Measurements from ENCODE around the gene DOHH. TPM values are rescaled to one million over a fixed set of nuclear protein-coding genes. Genes with fewer than 3 reads are reported as not detected.
"Not testable (repeated sequence)": the region's sequence is repeated elsewhere in the genome, so short reads cannot be mapped to it uniquely, and the experiment has no call there.

The DOHH gene
- total RNA-seq, 1 donor from 2014 or later, result 15.6 TPM

DNA sequence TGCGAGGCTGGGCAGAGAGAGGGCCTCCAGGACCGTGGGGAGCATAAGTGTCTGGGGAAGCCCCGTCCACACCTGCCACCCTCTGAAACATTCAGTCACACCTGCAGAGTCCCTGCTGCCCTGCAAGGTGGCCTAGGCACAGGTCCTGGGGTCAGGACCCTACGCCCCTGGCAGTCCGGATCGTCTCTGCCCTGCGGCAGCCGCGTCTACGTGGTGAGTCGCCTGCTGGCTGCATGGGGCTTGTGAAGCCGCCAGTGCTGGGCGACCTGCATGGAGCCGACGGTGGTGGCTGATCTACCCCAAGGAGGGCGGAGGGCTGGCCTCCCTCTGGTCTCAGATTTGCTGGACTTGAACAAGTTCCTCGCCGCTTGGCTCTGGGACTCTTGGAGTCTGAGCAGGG is 18.7 kb upstream of the DOHH start:
- DNase-seq (ENCODE audit: low read depth, low spot score), result no peak

DNA sequence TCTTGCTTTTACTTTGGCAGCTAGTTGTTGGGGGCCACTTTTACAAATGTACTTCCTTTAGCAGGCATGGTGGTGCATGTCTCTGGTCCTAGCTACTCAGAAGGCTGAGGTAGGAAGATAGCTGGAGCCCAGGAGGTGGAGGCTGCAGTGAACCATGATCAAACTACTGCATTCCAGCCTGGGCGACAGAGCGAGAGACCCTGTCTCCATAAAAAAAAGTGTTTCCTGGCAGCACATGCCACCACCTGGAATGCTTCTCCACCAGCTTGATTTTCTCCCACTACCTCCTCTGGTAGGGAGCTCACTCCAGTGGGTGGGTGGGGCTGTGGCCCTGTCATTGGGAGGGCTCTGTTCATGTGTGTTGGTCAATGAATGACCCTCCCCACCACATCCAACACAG is 18.2 kb upstream of the DOHH start:
- no peak for DNase-seq (ENCODE audit: low read depth, low spot score)

DNA sequence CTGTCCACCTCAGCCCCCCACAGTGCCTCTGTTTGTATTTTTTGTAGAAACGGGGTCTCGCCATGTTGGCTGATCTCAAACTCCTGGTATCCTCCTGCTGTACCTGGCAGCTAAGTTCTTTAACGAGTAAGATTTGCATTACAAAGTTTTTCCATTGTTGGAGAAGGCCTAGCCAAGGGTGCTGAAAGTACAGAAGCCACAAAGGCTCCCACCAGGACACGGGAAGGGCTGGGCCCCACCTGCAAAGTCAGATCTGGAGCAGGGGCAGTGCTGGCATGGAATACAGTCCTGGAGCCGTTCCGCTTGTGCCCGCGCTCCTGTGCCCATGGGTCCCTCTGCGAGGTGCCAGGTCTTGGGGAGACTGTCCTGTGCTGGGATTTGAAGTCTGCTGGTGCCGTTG is 17.8 kb upstream of the DOHH start:
- DNase-seq (ENCODE audit: low read depth, low spot score), result no peak

DNA sequence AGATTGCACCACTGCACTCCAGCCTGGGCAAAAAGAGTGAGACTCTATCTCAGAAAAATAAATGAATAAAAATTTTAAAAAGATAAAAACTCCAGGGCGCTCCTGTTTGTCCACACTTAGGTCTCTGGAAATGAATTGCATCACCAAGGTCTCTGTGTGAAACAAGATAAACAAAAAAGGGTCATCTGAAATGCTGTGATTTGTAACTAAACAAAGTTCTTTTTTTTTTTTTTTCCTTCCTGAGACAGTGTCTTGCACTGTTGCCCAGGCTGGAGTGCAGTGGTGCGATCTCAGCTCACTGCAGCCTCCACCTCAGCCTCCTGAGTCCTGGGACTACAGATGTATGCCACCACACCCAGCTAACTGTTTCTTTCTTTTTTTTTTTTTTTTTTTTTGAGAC is 17.2 kb upstream of the DOHH start:
- no peak for DNase-seq (ENCODE audit: low read depth, low spot score)

DNA sequence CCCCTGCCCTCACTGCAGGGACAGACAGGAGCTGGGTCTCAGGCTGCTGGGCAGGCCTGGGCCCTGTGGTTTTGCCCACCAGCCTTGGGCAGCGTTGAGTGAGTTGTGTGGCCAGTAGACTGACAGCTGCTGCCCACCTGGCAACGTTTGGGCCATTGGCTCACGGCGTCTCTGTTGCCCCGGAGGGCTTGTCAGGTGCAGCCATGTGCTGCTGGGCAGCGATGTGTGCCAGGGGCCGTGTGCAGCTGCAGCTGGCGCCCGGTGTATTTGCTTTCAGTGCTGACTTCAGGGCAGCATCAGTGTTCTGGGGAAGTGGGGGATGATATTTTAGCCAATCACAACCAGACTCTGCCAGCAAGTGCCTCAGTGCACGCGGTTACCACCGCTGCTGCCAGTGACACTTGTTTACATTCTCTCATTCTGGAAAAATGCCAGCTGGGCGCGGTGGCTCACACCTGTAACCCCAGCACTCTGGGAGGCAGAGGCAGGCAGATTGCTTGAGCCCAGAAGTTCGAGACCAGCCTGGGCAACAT is 16.3 kb upstream of the DOHH start:
- no peak for DNase-seq (ENCODE audit: low read depth, low spot score)

DNA sequence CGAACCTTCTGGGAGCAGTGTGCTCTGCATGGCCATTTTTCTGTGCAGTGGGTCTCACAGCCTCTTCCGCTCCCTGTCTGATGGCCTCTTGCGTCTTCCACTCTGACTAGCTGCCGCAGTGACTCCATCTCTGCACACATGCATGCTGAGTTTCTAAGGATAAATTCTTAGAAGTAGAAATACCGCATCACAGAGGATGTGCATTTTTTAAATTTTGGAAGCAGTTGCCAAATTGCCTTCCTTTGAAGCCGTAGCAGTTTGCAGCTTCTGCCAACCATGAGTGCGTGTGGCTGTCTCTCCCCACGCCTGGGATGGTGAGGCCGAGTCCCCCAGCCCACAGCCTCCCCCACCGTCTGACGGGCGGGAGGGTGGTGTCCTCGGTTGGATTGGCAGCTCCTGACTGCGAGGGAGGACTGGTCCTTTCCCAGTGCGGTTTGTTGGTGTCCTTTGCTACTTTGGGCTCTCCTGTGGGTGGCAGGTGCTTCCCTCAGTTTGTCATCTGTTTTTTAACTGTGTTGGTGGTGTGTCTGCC is 15.5 kb upstream of the DOHH start:
- no peak for DNase-seq (ENCODE audit: low read depth, low spot score)

DNA sequence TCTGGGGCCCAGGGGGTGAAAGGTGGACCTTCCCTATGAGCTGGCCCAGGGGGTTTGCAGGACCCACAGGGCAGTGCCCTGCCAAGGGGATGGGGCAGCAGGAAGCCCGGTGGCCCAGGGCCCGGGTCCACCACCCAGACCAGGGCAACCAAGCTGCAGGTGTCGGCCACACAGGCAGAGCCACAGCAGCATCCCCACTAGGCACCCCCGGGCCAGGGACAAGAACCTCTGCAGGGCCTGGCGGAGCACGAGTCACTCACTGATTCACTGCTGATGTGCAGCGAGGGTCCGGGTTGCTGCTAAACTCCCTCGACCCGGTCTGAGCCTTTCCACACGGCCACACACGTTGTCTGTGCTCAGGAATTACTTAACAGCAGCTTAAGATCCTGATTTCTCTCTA is 14.5 kb upstream of the DOHH start:
- no peak for DNase-seq (ENCODE audit: low read depth, low spot score)

DNA sequence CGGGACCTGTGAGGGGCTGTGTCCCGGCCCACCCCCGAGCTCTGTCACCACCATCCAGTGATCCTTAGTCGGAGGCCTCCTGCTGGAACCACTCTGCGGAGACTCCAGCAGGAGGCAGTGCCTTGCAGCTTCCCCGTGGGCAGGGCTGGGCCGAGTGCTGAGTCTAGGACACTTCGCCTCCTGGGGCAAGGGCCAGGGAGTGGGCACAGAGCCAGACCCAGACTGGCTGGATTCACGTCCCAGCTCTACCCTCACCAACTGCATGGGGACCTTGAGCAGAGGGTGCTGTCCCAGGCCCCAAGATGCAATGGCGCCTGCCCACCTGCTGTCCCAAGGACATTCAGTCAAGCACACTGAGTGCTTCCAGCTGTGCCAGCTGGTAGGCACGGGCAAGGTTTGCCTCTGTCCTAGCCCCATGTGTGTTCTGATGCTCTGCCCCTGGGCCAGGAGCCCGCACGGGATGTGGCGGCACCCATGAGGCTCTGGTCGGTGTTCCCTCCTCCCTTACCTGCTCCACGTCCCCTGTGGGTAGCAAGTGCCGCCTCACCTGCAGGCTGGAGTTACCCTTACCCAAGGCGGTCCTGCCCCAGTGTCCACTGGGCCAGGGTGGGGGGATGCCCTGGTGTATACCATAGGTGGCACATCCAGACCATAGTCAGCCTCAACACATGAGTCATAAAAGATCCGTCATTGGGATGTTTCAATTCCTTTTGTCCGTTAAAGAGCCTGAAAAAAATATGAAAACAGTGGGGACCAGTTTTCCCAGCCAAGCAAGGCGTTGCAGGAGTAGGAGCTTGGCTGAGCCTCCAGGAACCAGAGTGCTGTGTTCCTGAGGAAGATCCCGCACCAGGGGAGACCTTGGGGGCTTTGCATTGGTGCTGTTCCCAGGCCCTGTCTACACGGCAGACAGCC is 13.0 kb upstream of the DOHH start:
- DNase-seq (ENCODE audit: low read depth, low spot score), result no peak

DNA sequence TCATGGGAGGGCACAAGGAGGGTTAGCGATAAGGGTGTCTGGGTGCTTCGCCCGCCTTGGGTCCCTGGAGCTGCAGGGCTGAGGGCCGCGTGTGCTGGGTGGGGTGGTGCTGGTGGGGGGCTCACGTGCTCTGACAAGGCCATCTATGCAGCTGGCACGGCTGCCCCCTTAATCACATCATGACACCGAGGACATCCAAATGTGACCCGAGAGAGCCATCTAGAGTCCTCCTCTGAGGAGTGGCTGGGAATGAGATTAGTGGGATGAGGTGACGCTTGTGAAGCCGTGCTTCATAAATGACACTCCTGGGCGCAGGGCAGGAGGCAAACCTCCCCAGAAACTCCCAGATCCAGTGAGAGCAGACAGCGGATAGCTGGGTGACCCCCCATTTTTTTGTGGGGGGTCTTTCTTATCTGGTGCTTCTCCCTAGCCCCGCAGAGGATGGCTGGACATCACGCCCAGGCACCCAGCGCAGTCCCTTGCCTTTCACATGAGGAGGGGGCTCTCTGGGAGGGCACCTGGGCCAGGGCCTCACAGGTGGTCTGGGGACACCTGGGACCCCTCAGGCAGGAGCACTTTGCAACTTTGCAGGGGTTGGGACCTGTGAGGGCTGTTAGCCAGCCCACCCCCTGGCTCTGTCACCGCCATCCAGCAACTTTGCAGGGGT is 12.2 kb upstream of the DOHH start:
- DNase-seq (ENCODE audit: low read depth, low spot score), result no peak

DNA sequence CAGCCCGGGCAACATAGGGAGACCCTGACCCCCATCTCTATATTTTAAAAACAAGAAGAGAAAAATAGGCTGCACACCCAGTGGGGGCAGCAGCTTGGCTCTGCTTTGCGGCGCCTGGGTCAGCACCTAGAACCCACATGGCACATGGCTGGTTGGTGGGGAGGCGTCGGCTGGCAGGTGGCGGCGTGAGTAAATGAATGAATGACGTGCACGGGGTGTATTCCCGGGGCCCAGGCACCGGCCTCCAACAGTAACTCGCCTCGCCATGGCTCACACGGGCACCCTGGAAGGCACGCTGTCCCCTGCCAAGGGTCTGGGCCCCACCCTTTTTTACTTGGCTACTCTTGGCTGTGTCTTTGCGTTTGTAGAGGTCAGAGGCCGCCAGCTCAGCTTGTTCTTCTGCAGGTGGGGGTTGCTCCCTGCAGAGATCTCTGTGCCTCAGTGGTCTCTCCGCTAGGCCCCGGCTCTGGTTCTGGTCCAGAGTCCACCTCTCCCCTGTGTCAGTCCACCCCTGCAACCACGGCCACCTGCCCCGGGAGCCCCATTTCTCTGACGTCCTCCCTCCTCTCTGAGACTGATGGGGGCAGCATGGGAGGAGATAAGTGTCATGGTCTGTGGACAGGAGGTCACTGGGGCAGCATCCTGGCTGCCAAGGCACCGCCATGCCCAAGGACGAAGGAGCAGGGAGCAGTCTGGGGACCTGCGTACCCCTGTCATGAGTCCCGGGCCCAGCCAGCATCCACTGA is 11.2 kb upstream of the DOHH start:
- no peak for DNase-seq (ENCODE audit: low read depth, low spot score)

DNA sequence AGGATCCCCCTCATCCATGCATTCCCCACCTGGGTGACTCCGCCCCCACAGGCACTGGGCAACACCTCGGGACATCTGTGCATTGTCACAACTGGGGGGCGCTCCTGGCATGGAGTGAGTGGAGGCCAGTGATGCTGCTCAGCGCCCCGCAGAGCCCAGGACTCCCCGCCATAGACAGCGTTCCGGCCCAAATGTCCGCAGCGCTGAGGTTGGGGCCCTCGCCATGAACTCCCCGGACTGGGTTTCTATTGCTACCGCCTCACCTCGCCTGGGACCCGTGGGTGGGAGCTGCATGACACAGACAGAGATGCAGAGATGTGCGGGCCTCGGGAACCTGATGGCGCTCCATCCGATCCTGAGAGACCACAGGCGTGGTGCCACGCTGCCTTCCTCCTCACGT is 10.3 kb upstream of the DOHH start:
- no peak for DNase-seq (ENCODE audit: low read depth, low spot score)

DNA sequence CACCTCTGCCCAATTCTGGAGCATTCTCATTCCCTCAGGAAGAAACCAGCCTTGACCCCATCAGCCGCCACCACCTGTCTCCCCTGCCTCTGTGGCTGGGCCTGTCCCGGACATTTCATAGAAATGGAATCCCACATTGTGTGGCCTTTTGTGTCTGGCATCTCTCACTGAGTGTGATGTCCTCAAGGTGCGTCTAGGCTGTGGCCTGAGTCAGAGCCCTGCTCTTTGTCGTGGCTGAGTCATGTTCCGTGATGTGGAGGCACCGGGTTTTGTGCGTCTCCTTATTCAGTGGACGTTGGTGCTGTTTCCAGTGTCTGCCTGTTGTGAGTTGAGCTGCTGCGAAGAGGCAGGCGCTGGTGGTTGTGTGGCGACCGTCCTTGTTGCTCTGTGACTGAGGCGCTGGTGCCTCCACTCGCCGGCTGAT is 9.1 kb upstream of the DOHH start:
- no peak for DNase-seq (ENCODE audit: low read depth, low spot score)

DNA sequence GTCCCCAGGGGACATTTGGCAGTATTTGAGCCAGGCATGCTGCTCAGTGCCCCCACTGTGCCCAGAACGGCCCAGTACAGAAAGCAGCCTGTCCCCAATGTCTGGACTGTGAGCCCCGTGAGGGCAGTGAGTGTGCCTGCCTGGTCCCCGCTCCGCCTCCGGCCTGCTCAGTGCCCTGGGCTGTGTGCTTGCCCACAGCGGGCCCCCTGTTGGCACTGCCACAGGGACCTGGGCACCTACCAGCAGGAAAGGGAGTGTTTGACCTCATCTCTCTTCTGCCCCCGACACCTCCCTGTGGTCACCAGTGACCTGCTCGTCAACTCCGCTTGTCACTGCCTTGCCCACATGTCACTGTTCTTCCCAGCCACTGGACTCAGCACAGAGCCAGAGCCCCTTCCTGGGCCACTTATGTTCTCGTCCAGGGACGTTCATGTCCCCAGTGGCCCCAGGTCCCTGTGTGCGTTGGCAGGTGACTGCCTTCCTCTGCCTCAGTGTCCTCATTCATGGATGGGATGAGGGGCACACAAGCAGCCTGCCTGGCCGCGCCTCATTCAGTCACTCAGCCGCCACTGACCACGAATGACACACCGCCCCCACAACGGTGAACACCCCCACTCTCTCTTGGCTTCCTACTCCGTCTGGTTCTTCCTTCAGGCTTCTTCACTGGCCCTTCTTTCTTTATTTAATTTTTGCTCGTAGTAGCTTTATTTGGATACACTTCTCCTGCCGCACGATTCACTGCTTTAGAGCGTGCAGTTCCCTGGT is 8.5 kb upstream of the DOHH start:
- DNase-seq (ENCODE audit: low read depth, low spot score), result no peak

DNA sequence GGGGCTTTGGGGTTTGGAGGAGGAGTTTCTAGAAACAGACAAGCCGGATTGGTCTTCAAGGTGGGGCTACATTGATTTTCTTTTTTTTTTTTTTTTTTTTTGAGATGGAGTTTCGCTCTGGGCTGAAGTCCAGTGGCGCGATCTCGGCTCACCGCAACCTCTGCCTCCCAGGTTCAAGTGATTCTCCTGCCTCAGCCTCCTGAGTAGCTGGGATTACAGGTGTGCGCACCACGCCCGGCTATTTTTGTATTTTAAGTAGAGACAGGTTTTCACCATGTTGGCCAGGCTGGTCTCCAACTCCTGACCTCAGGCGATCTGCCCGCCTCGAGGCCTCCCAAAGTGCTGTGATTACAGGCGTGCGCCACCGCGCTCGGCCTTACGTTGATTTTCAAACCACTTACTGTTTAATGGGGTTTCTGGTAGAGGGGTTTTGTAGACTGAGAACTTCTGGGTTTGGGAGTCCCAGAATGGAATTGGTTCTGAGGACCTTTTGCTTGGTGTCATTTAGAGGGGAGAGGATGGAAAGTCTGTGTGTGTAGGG is 7.7 kb upstream of the DOHH start:
- DNase-seq (ENCODE audit: low read depth, low spot score), result not testable (repeated sequence)

DNA sequence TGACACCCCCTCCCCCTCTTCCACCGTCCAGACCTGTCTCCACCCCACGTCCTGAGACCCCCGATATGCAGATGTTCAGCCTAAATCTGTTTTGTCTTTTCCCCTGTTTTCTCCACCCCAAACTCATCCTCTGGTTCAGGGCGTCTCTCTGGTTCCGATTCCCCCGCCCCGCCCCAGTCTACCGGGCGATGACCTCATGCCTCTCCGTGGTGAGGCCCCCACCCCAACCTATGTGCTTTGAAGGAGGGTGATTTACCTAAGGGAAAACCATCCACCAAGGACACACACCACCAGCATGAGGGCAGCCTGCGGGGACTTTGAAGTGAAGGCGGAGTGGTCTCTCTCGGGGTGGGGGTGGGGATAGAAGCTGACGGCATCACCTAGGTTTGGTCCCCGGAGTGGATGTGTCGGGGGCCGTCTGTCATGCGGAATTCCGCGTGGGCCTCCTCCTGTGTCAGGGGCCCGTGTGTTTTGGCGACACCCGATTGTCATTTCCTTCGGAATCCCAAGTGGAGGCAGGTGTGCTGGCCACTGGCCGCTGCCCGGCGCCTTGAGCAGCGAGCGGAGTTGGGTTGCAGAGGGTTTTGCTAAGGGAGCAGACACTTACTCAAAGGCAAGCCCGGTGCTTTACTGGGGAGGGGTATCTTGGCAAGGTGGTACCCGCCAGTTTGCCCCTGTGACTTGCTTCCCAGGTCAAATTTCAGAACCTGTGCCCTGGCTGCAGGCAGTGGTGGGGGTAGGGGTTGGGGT is 7.1 kb upstream of the DOHH start:
- no peak for DNase-seq (ENCODE audit: low read depth, low spot score)

DNA sequence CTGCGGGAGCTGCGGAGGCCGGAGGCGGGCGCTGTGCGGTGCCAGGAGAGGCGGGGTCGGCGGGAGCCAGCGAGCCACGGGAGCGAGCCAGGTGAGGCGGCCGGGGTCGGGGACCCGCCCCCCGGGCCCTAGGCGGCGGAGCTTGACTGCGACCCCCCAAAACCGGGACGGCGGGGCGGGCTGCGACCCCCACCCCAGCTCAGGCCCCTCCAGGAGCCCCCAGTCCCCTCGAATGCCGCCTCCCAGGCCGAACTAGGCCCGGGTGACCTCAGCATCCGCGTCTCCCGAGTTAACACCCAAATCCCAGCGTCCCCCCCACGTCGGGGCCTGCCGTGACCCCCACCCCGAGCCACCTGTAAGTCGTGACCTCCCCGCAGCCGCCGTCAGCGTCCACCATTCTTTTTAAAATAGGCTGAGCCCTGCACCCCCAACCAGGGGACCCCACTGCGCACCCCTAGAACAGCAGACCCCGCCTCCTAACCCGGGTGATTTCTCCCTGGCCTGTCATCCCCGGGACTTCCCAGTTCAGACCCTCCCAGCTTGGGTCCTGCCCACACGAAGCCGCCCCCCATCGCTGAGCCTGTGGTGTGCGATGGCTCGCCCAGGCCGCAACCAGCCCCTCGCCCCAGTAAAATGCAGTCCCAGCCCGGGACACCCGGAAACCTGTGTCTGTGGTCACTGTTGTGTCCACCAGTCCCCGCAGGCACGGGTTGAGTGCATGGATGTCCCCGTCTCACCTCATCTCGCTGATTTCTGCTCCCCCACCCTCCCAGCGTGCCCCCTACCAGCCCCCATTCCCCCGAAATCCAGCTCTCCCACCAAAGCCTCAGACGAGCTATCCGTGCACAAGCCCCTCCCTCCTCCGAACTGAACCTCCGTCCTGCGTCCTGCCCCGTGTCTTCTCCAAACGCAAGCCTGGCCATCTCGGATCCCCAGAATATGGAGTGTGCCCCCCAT is 6.2 kb upstream of the DOHH start:
- DNase-seq (ENCODE audit: low read depth, low spot score), result no peak

DNA sequence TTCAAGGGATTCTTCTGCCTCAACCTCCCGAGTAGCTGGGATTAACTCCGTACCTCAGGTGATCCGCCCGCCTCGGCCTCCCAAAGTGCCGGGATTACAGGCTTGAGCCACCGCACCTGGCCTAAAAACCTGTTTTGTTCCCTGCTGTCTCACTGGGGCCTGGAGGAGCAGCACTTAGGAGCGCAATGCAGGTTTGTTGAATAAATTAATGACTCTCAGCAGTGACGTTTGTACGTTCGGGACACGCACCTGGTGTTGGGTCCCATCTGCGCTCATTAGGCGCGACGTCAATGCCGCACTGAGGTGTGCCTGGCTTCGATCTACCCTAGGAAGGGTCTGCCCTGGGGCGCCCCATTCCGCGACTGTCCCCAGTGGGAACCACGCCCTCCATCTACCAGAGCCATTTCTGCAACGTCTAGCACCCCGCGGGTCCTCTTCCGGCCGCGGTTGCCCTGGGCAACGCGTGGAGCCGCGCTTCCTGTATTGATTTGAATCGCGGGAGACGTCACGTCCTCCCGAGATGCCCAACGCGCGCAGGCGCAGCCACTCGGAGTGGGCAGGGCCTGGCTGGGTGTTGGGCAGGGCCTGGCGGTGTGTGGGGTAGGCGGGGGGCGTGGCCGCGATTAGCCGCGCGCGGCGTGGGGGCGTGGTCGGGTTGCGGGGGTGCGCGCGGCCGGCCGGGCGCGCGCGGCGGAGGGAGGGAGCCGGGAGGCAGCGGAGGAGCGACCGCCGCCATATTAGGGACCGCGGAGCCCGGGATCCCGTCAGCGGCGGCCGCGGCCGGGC is 5.3 kb upstream of the DOHH start, which contains the start of gene FZR1:
FZR1 (plus strand) TSS at position 714 of the 786 bp plus-strand sequence. CDS start 16,679 bp downstream, outside the sequence.
- peak; percentile 90 for DNase-seq (ENCODE audit: low read depth, low spot score)

DNA sequence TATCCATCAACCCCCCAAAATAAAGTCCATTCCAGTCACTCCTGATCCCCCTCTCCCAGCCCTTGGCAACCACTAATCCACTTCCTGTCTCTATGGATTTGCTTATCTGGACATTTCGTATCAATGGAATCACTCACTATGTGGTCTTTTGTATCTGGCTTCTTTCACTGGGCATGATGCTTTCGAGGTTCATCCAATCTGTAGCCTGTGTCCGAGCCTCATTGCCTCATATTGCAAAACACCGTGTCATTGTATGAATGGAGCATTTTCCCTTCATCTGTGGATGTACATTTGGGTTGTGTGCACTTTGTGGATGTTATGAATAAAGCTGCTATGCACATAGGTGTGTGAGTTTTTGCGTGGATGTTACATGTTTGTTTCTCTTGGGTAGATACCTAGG is 4.3 kb upstream of the DOHH start:
- DNase-seq (ENCODE audit: low read depth, low spot score), result no peak

Data from pulmonary artery endothelial cell (primary cell).